Suprapubic skin (tissue), 4 donors: ENCODE measurements around the gene MYO7B. TPM values are rescaled to one million over a fixed set of nuclear protein-coding genes. Genes with fewer than 3 reads are reported as not detected.
A peak's percentile ranks its signal among the peaks of the same experiment; 100 is the strongest.

Source experiments
- DNase-seq, 2 donors: peaks; one replicate each; pipeline ENCODE4 v3.0.0-alpha.2; 2019; ENCODE audit warnings: low spot score in 2 of 2
- H3K27ac ChIP-seq: fragments of 200-600 bp; sonication (generic); one replicate; pipeline ENCODE4 v1.5.1; 2019
- H3K27me3 ChIP-seq: fragments of 200-600 bp; sonication (generic); one replicate; pipeline ENCODE4 v1.5.1; 2019
- H3K36me3 ChIP-seq: fragments of 200-600 bp; sonication (generic); one replicate; pipeline ENCODE4 v1.5.1; 2019
- H3K4me1 ChIP-seq: fragments of 200-600 bp; sonication (generic); one replicate; pipeline ENCODE4 v1.5.1; 2019
- H3K4me3 ChIP-seq: fragments of 200-600 bp; sonication (generic); one replicate; pipeline ENCODE4 v1.5.1; 2019; ENCODE audit warnings: mild to moderate bottlenecking
- H3K9me3 ChIP-seq: fragments of 200-600 bp; sonication (generic); one replicate; pipeline ENCODE4 v1.5.1; 2019
- EP300 ChIP-seq: sonication (generic); formaldehyde crosslinking; IDR thresholded peaks from one replicate; pipeline ENCODE4 v1.6.1; 2017; ENCODE audit warnings: antibody characterized with exemption
- POLR2A ChIP-seq, 2 donors: fragments of 450-650 bp; IDR thresholded peaks; one replicate each; pipeline ENCODE4 v1.6.1; 2017; ENCODE audit warnings: antibody characterized with exemption in 2 of 2, mild to moderate bottlenecking in 2 of 2, moderate library complexity in 2 of 2
- POLR2AphosphoS5 ChIP-seq, 3 donors: sonication (generic); formaldehyde crosslinking; IDR thresholded peaks; one replicate each; pipeline ENCODE4 v1.6.1; 2017; ENCODE audit warnings: antibody characterized with exemption in 3 of 3
- WGBS: methylation state at CpG from one replicate; pipeline ENCODE4 v1.1.5; 2018; 5-methylcytosine and 5-hydroxymethylcytosine counted together
- total RNA-seq, 4 donors: library from RNA; depleted of rRNA; stranded (reverse); fragments of >200 nt; gene quantifications; one replicate each; pipeline ENCODE4 v1.1.0, GENCODE V29; 2016
- TF ChIP-seq, protein P1 (sequence below), 2 donors: fragments of 200-600 bp in 1 of 2; fragments of 450-650 bp in 1 of 2; sonication (generic) in 1 of 2; IDR thresholded peaks; one replicate each; pipeline ENCODE4 v1.5.1; 2016 to 2019; ENCODE audit warnings: antibody characterized with exemption in 2 of 2, mild to moderate bottlenecking in 1 of 2, moderate library complexity in 1 of 2

MYO7B gene
- total RNA-seq, 4 donors from 2014 or later = 0.72 to 4.7 (median 3.6) TPM

- no peak for TF ChIP-seq EP300
- TF ChIP-seq POLR2AphosphoS5 (IDR thresholded peaks at IDR 0.05) = no peak
- no peak for TF ChIP-seq POLR2A (IDR thresholded peaks at IDR 0.05)
- TF ChIP-seq, protein P1, sequence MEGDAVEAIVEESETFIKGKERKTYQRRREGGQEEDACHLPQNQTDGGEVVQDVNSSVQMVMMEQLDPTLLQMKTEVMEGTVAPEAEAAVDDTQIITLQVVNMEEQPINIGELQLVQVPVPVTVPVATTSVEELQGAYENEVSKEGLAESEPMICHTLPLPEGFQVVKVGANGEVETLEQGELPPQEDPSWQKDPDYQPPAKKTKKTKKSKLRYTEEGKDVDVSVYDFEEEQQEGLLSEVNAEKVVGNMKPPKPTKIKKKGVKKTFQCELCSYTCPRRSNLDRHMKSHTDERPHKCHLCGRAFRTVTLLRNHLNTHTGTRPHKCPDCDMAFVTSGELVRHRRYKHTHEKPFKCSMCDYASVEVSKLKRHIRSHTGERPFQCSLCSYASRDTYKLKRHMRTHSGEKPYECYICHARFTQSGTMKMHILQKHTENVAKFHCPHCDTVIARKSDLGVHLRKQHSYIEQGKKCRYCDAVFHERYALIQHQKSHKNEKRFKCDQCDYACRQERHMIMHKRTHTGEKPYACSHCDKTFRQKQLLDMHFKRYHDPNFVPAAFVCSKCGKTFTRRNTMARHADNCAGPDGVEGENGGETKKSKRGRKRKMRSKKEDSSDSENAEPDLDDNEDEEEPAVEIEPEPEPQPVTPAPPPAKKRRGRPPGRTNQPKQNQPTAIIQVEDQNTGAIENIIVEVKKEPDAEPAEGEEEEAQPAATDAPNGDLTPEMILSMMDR (IDR thresholded peaks at IDR 0.05) = no peak
- H3K9me3 ChIP-seq = no peaks in the 10 kb centered on the region
- no peak overlapping the region for H3K4me3 ChIP-seq
- peaks cover 31% of the 10 kb centered on the region for H3K4me1 ChIP-seq
- peak overlapping the region; percentile 53 for H3K27ac ChIP-seq
- WGBS = 90% methylated on average over 19 of the region's 33 CpGs
- H3K36me3 ChIP-seq = no peaks in the 10 kb centered on the region
- DNase-seq = no peak
- H3K27me3 ChIP-seq = no peaks in the 10 kb centered on the region
Measured at GRCh38 chr2:127636248-127637235, 101.1 kb downstream of the MYO7B start.

GRCh38 chr2:127637236-127637630 is 101.8 kb downstream of the MYO7B start:
- no peak overlapping the region for H3K4me3 ChIP-seq
- no peaks in the 10 kb centered on the region for H3K9me3 ChIP-seq
- 75% methylated on average over 12 of the region's 13 CpGs for WGBS
- TF ChIP-seq POLR2AphosphoS5 (IDR thresholded peaks at IDR 0.05) (no peak), EP300 (no peak), POLR2A (IDR thresholded peaks at IDR 0.05) (no peak)
- no peak for DNase-seq
- no peaks in the 10 kb centered on the region for H3K36me3 ChIP-seq
- peaks cover 31% of the 10 kb centered on the region for H3K4me1 ChIP-seq
- no peaks in the 10 kb centered on the region for H3K27me3 ChIP-seq
- H3K27ac ChIP-seq = peak overlapping the region; percentile 53

- H3K36me3 ChIP-seq = no peaks in the 10 kb centered on the region
- TF ChIP-seq POLR2AphosphoS5 (IDR thresholded peaks at IDR 0.05) = no peak
- TF ChIP-seq POLR2A (IDR thresholded peaks at IDR 0.05) = no peak
- no peak for TF ChIP-seq EP300
- TF ChIP-seq, protein P1 (IDR thresholded peaks at IDR 0.05) = no peak
- H3K9me3 ChIP-seq = no peaks in the 10 kb centered on the region
- no peak for DNase-seq
- H3K27ac ChIP-seq = peak overlapping the region; percentile 12
- no peak overlapping the region for H3K4me3 ChIP-seq
- H3K4me1 ChIP-seq = peaks cover 31% of the 10 kb centered on the region
- H3K27me3 ChIP-seq = no peaks in the 10 kb centered on the region
- WGBS = 36% methylated on average over 8 of the region's 8 CpGs
Measured at GRCh38 chr2:127637725-127638252, 102.3 kb downstream of the MYO7B start.

GRCh38 chr2:127638361-127639110 is 103.1 kb downstream of the MYO7B start:
- TF ChIP-seq, protein P1 (IDR thresholded peaks at IDR 0.05) = no peak
- TF ChIP-seq POLR2A (IDR thresholded peaks at IDR 0.05) (no peak), POLR2AphosphoS5 (IDR thresholded peaks at IDR 0.05) (no peak), EP300 (no peak)
- WGBS = 66% methylated on average over 18 of the region's 23 CpGs
- Histone ChIP-seq H3K9me3 (no peaks in the 10 kb centered on the region), H3K27ac (peak overlapping the region; percentile 12), H3K4me1 (peaks cover 31% of the 10 kb centered on the region), H3K36me3 (no peaks in the 10 kb centered on the region), H3K4me3 (no peak overlapping the region), H3K27me3 (no peaks in the 10 kb centered on the region)
- DNase-seq = no peak

DNA sequence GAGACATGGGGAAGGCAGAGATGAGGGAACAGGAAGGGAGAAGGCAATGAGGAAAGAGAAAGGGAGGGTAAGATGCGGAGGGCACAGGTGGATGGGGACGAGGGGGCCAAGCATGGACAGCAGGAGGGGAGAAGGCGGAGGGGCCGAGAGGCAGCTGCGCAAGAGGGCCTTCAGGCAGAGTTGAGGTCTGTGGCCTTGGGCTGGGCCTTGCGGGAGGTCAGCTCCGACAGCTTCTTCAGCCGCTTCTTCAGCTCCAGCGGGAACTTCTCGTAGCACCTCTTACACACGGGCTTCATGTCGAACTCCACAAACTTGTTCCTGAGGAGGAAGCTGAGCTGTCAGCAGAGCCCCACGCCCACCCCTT is 103.6 kb downstream of the MYO7B start:
- no peak overlapping the region for H3K27ac ChIP-seq
- DNase-seq = no peak

More for the DNA sequence above, 103.6 kb downstream of the MYO7B start:
- TF ChIP-seq EP300 (no peak), POLR2AphosphoS5 (IDR thresholded peaks at IDR 0.05) (no peak), POLR2A (IDR thresholded peaks at IDR 0.05) (no peak)
- TF ChIP-seq, protein P1 (IDR thresholded peaks at IDR 0.05) = no peak
- 90% methylated on average over 13 of the region's 13 CpGs for WGBS
- Histone ChIP-seq H3K9me3 (no peaks in the 10 kb centered on the region), H3K27me3 (no peaks in the 10 kb centered on the region), H3K36me3 (no peaks in the 10 kb centered on the region), H3K4me3 (no peak overlapping the region), H3K4me1 (peaks cover 26% of the 10 kb centered on the region)
